Endothelial cell of umbilical vein (primary cell): ENCODE results near the gene ZG16B. TPM values are rescaled to one million over a fixed set of nuclear protein-coding genes. Genes with fewer than 3 reads are reported as not detected.

Experiments
- BruUV-seq: library from RNA; stranded (reverse); fragments of 400-500 nt; replicated peaks from 2 replicates; lab custom pipeline; 2021; lab: Mats Ljungman, UMichigan
- CTCF ChIA-PET: fragments of 300-600, 350-600 bp; sonication (Branson Sonifier 250); formaldehyde crosslinking; loops from one replicate; lab custom pipeline; 2021; ENCODE audit warnings: antibody characterized with exemption, inconsistent platforms; lab: Charles Lee
- POLR2A ChIA-PET: fragments of 300-600, 350-600 bp; sonication (Branson Sonifier 250); formaldehyde crosslinking; loops from one replicate; lab custom pipeline; 2021; ENCODE audit warnings: antibody characterized with exemption, inconsistent platforms; lab: Charles Lee
- DNase-seq: peaks from one replicate; pipeline ENCODE4 v3.0.0-alpha.2; 2011; ENCODE audit warnings: low read depth, low spot score
- FAIRE-seq: peaks from 2 replicates; lab custom pipeline; 2011; peaks lifted over from hg19 to GRCh38; lab: Jason Lieb, UNC
- H2AFZ ChIP-seq: 2 replicates; pipeline ENCODE4 v1.6.0; 2012; ENCODE audit warnings: low read depth, low read length, control low read depth, inconsistent platforms
- H3K27ac ChIP-seq: 2 replicates; pipeline ENCODE4 v1.5.1; 2011; ENCODE audit warnings: low read depth, mild to moderate bottlenecking, control low read depth, low read length, moderate library complexity; ENCODE audit not compliant: insufficient read depth
- H3K27me3 ChIP-seq, 2 experiments: 2 replicates each; pipeline versions ENCODE4 v1.6.0 to v1.6.1; 2011; ENCODE audit warnings: low read length in 2 of 2, mixed read lengths in 1 of 2; ENCODE audit not compliant: control insufficient read depth in 2 of 2, insufficient read depth in 2 of 2
- H3K36me3 ChIP-seq, 2 experiments: 2 replicates in 1 of 2; 3 replicates in 1 of 2; pipeline ENCODE4 v1.5.1; 2011; ENCODE audit warnings: low read length in 2 of 2, mild to moderate bottlenecking in 1 of 2, moderate library complexity in 1 of 2; ENCODE audit not compliant: control insufficient read depth in 2 of 2, insufficient read depth in 2 of 2; ENCODE audit errors: extremely low read depth in 1 of 2
- H3K4me1 ChIP-seq: 3 replicates; pipeline ENCODE4 v1.5.1; 2011; ENCODE audit warnings: mild to moderate bottlenecking, low read length; ENCODE audit not compliant: control insufficient read depth, insufficient read depth; ENCODE audit errors: extremely low read depth
- H3K4me2 ChIP-seq: 2 replicates; pipeline ENCODE4 v1.6.1; 2011; ENCODE audit warnings: low read length, control low read depth, mixed read lengths; ENCODE audit not compliant: insufficient read depth
- H3K4me3 ChIP-seq, 3 experiments: fragments of 200-600 bp in 1 of 3; sonication (generic), shearing (Covaris generic) in 1 of 3; replicated peaks in 1 of 3; 2 replicates each; pipeline ENCODE4 v1.5.1; 2011 to 2016; ENCODE audit warnings: control low read depth in 3 of 3, low read length in 3 of 3, mild to moderate bottlenecking in 2 of 3, inconsistent platforms in 1 of 3, low read depth in 1 of 3, moderate library complexity in 1 of 3; ENCODE audit not compliant: insufficient read depth in 1 of 3
- H3K79me2 ChIP-seq: 2 replicates; pipeline ENCODE4 v1.6.0; 2012; ENCODE audit warnings: low read length, inconsistent platforms; ENCODE audit not compliant: control insufficient read depth, insufficient read depth
- H3K9ac ChIP-seq: replicated peaks from 2 replicates; pipeline ENCODE3; 2011; ENCODE audit warnings: low read length, control low read depth; ENCODE audit not compliant: insufficient read depth; ENCODE audit errors: extremely low read depth
- H3K9me1 ChIP-seq: replicated peaks from 3 replicates; pipeline ENCODE4 v1.6.0; 2011; ENCODE audit warnings: mild to moderate bottlenecking, low read length; ENCODE audit not compliant: control insufficient read depth, insufficient read depth; ENCODE audit errors: extremely low read depth
- H3K9me3 ChIP-seq: replicated peaks from 2 replicates; pipeline ENCODE4 v1.5.1; 2012; ENCODE audit warnings: low read length, inconsistent platforms; ENCODE audit not compliant: control insufficient read depth, insufficient read depth
- H4K20me1 ChIP-seq: replicated peaks from 2 replicates; pipeline ENCODE3; 2011; ENCODE audit warnings: mild to moderate bottlenecking, low read length; ENCODE audit not compliant: control insufficient read depth, insufficient read depth; ENCODE audit errors: extremely low read depth
- EZH2 ChIP-seq: IDR thresholded peaks from 2 replicates; pipeline ENCODE4 v1.6.1; 2012; ENCODE audit warnings: borderline replicate concordance, low read depth, mild to moderate bottlenecking, moderate library complexity, low read length, inconsistent platforms; ENCODE audit not compliant: severe bottlenecking
- FOS ChIP-seq: IDR thresholded peaks from 2 replicates; pipeline ENCODE4 v1.6.1; 2011; ENCODE audit warnings: mild to moderate bottlenecking, low read length, moderate library complexity, borderline replicate concordance; ENCODE audit not compliant: insufficient read depth
- GATA2 ChIP-seq: IDR thresholded peaks from 2 replicates; pipeline ENCODE4 v1.7.0; 2011; ENCODE audit warnings: low read depth, mild to moderate bottlenecking, moderate library complexity, mixed read lengths, low read length; ENCODE audit not compliant: insufficient read length, insufficient read depth
- JUN ChIP-seq: IDR thresholded peaks from 2 replicates; pipeline ENCODE4 v1.6.1; 2011; ENCODE audit warnings: borderline replicate concordance, low read depth; ENCODE audit not compliant: insufficient read length, insufficient read depth
- MYC ChIP-seq: IDR thresholded peaks from one replicate; pipeline ENCODE4 v1.6.1; 2011; ENCODE audit warnings: mild to moderate bottlenecking, low read depth, low read length
- POLR2A ChIP-seq: IDR thresholded peaks from 2 replicates; pipeline ENCODE4 v1.6.1; 2012; ENCODE audit warnings: low read depth, mild to moderate bottlenecking, control low read depth, low read length
- POLR2AphosphoS5 ChIP-seq: IDR thresholded peaks from 2 replicates; pipeline ENCODE4 v1.6.1; 2012; ENCODE audit warnings: low read depth, mild to moderate bottlenecking, control low read depth, low read length, moderate library complexity; ENCODE audit not compliant: insufficient read depth
- dilution Hi-C: fragments of 300-500 bp; cut with MboI; formaldehyde crosslinking; loops from one replicate; pipeline ENCODE4 v1.15.0; 2019; ENCODE audit warnings: low sequenced_read_pairs; ENCODE audit not compliant: extremely low pct_ligation_motif_present
- intact Hi-C: fragments of 100-400 bp; cut with micrococcal nuclease; formaldehyde crosslinking; loops from one replicate; pipeline ENCODE4 v1.10.0; 2022
- polyA plus RNA-seq, 4 experiments: library from polyadenylated mRNA; depleted of rRNA in 3 of 4; stranded (reverse) in 3 of 4; unstranded in 1 of 4; fragments of >200 nt; gene quantifications; 2 replicates each; pipeline versions ENCODE4 v1.2.1 to v1.2.3, GENCODE V29; 2011 to 2012; ENCODE audit warnings: missing spikeins in 1 of 4
- total RNA-seq: library from RNA; stranded (reverse); gene quantifications from 2 replicates; pipeline ENCODE4 v1.2.3, GENCODE V29; 2021
- TF ChIP-seq, protein P1 (sequence below): IDR thresholded peaks from 2 replicates; pipeline ENCODE4 v1.6.1; 2011; ENCODE audit not compliant: insufficient read depth, insufficient read length

The ZG16B gene
- total and polyA plus RNA-seq, 2 donors (not counting 3 experiments of a cell fraction or from before 2014, with no cell fraction given) = 0.22 TPM; not detected in 1

DNA sequence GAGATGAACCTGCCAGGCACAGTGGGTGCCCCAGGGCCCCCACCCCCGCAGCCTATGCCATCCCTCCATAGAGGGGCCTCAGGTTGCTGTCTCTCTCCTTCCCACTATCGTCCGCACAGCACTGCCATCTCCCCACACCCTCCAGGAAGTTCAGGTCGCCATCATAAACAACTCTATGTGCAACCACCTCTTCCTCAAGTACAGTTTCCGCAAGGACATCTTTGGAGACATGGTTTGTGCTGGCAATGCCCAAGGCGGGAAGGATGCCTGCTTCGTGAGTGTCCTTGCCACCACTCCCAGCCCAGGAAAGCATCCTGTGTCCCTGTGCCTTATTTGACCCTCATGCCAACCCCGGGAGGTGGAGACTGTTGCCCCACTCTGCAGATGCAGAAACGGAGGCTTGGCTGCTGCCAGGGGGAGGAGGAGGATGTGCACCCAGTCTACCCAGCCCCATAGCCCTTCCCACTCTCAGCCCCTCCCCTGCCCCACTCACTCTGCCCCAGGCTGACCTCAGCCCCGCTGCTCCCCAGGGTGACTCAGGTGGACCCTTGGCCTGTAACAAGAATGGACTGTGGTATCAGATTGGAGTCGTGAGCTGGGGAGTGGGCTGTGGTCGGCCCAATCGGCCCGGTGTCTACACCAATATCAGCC lies 9.1 kb upstream of the ZG16B start:
- no peak overlapping the region for H3K27ac ChIP-seq
- CTCF ChIA-PET = interaction anchor here (1.0 to 2.4 kb wide), 2 partner anchors 10 to 18 kb away, joined by 4 to 12 read pairs; no protein-coding TSS in a partner anchor
- H3K36me3 ChIP-seq = no peaks in the 10 kb centered on the region
- BruUV-seq = no TSS peak
- intact Hi-C loops = no loop called here
- H3K4me3 ChIP-seq = no peak overlapping the region
- FAIRE-seq = no peak
- no peak overlapping the region for H2AFZ ChIP-seq
- no peak overlapping the region for H3K4me2 ChIP-seq
- dilution Hi-C loops = no loop called here
- H3K9me1 ChIP-seq = no peaks in the 10 kb centered on the region
- DNase-seq = no peak
- H3K79me2 ChIP-seq = no peaks in the 10 kb centered on the region
- H3K9ac ChIP-seq = no peak overlapping the region
- no peaks in the 10 kb centered on the region for H3K27me3 ChIP-seq
- no peaks in the 10 kb centered on the region for H3K4me1 ChIP-seq
- no peak for TF ChIP-seq FOS
- TF ChIP-seq, protein P1, sequence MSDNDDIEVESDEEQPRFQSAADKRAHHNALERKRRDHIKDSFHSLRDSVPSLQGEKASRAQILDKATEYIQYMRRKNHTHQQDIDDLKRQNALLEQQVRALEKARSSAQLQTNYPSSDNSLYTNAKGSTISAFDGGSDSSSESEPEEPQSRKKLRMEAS = no peak
- no peak for TF ChIP-seq POLR2AphosphoS5
- no peak for TF ChIP-seq POLR2A
- no peak for TF ChIP-seq EZH2
- TF ChIP-seq JUN = no peak
- no peak for TF ChIP-seq GATA2
- no peak for TF ChIP-seq MYC
- POLR2A ChIA-PET = no interaction called here
- H3K9me3 ChIP-seq = no peaks in the 10 kb centered on the region
- no peaks in the 10 kb centered on the region for H4K20me1 ChIP-seq
